Keratinocyte (primary cell): ENCODE measurements around the gene USP54. TPM values are rescaled to one million over a fixed set of nuclear protein-coding genes. Genes with fewer than 3 reads are reported as not detected.

Experiments
- DNase-seq: peaks from one replicate; pipeline ENCODE4 v3.0.0-alpha.2; 2011; ENCODE audit warnings: low read depth, missing footprints, low spot score
- FAIRE-seq: peaks from 2 replicates; lab custom pipeline; 2011; peaks lifted over from hg19 to GRCh38; lab: Jason Lieb, UNC
- H2AFZ ChIP-seq: 2 replicates; pipeline ENCODE4 v1.6.0; 2012; ENCODE audit warnings: low read length, control low read depth, inconsistent platforms; ENCODE audit not compliant: control insufficient read depth
- H3K27ac ChIP-seq: 2 replicates; pipeline ENCODE4 v1.5.1; 2011; ENCODE audit warnings: low read length; ENCODE audit not compliant: control insufficient read depth, insufficient read depth
- H3K27me3 ChIP-seq: 3 replicates; pipeline ENCODE4 v1.6.0; 2011; ENCODE audit warnings: low read length; ENCODE audit not compliant: control insufficient read depth, insufficient read depth; ENCODE audit errors: extremely low read depth
- H3K36me3 ChIP-seq, 2 experiments: 2 replicates in 1 of 2; 3 replicates in 1 of 2; pipeline ENCODE4 v1.5.1; 2011; ENCODE audit warnings: low read length in 2 of 2, mild to moderate bottlenecking in 1 of 2; ENCODE audit not compliant: control insufficient read depth in 2 of 2, insufficient read depth in 2 of 2; ENCODE audit errors: extremely low read depth in 1 of 2
- H3K4me1 ChIP-seq: 3 replicates; pipeline ENCODE4 v1.5.1; 2011; ENCODE audit warnings: low read length; ENCODE audit not compliant: control insufficient read depth, insufficient read depth; ENCODE audit errors: extremely low read depth
- H3K4me2 ChIP-seq: 3 replicates; pipeline ENCODE4 v1.6.0; 2011; ENCODE audit warnings: low read depth, low read length; ENCODE audit not compliant: control insufficient read depth, insufficient read depth; ENCODE audit errors: extremely low read depth
- H3K4me3 ChIP-seq, 3 experiments: fragments of 200-600 bp in 1 of 3; sonication (generic) in 1 of 3; 2 replicates in 2 of 3; 3 replicates in 1 of 3; pipeline ENCODE4 v1.5.1; 2011 to 2016; ENCODE audit warnings: low read length in 3 of 3, mild to moderate bottlenecking in 3 of 3, control low read depth in 2 of 3, inconsistent platforms in 1 of 3, low read depth in 1 of 3, mixed read lengths in 1 of 3, mixed run types in 1 of 3, moderate library complexity in 1 of 3; ENCODE audit not compliant: control insufficient read depth in 2 of 3, insufficient read depth in 2 of 3; ENCODE audit errors: extremely low read depth in 1 of 3
- H3K79me2 ChIP-seq: 2 replicates; pipeline ENCODE4 v1.6.0; 2012; ENCODE audit warnings: low read length; ENCODE audit not compliant: control insufficient read depth, insufficient read depth
- H3K9ac ChIP-seq: 3 replicates; pipeline ENCODE4 v1.6.0; 2011; ENCODE audit warnings: low read length; ENCODE audit not compliant: control insufficient read depth, insufficient read depth; ENCODE audit errors: extremely low read depth
- H3K9me1 ChIP-seq: 3 replicates; pipeline ENCODE4 v1.6.0; 2011; ENCODE audit warnings: low read length; ENCODE audit not compliant: control insufficient read depth, insufficient read depth; ENCODE audit errors: extremely low read depth
- H3K9me3 ChIP-seq: 2 replicates; pipeline ENCODE4 v1.5.1; 2012; ENCODE audit warnings: low read depth, low read length; ENCODE audit not compliant: control insufficient read depth
- H4K20me1 ChIP-seq: 3 replicates; pipeline ENCODE4 v1.6.0; 2011; ENCODE audit warnings: low read length; ENCODE audit not compliant: control insufficient read depth, insufficient read depth; ENCODE audit errors: extremely low read depth
- CTCF ChIP-seq, 3 experiments: IDR thresholded peaks in 1 of 3; conservative IDR thresholded peaks in 1 of 3; optimal IDR thresholded peaks in 1 of 3; 2 replicates in 2 of 3; 3 replicates in 1 of 3; pipeline versions ENCODE3 to v1.5.1; 2011; ENCODE audit warnings: low read length in 3 of 3, mild to moderate bottlenecking in 3 of 3, moderate library complexity in 2 of 3, control low read depth in 1 of 3, inconsistent platforms in 1 of 3; ENCODE audit not compliant: insufficient read depth in 2 of 3; ENCODE audit errors: extremely low read depth in 1 of 3
- EZH2 ChIP-seq: IDR thresholded peaks from one replicate; pipeline ENCODE4 v1.6.1; 2012; ENCODE audit warnings: inconsistent platforms, mild to moderate bottlenecking, low read length, moderate library complexity
- dilution Hi-C: fragments of 300-500 bp; cut with MboI; formaldehyde crosslinking; loops from one replicate; pipeline ENCODE4 v1.7.0; 2020; ENCODE audit warnings: low sequenced_read_pairs; ENCODE audit not compliant: extremely low pct_ligation_motif_present
- polyA plus RNA-seq, 5 experiments: library from polyadenylated mRNA; depleted of rRNA in 3 of 5; stranded (reverse) in 3 of 5; stranded (forward) in 1 of 5; unstranded in 1 of 5; fragments of >200 nt; gene quantifications; 1 replicate in 1 of 5; 2 replicates in 3 of 5; 3 replicates in 1 of 5; pipeline versions ENCODE4 v1.2.1 to v1.2.3, GENCODE V29; 2011 to 2012; ENCODE audit warnings: missing spikeins in 2 of 5, low read depth in 1 of 5, low replicate concordance in 1 of 5

Gene USP54
- polyA plus RNA-seq, 1 donor (not counting 4 experiments of a cell fraction or from before 2014, with no cell fraction given): 7.6 TPM

- FAIRE-seq (no peak), DNase-seq (no peak)
- no peaks in the 10 kb centered on the region for H3K36me3 ChIP-seq
- H3K9me1 ChIP-seq: no peaks in the 10 kb centered on the region
- no peak for TF ChIP-seq CTCF (optimal IDR thresholded peaks at IDR 0.05 in 1 of 3, IDR thresholded peaks at IDR 0.05 in 1 of 3, conservative IDR thresholded peaks at IDR 0.05 in 1 of 3; ENCODE audit: extremely low read depth in 1 of 3, insufficient read depth in 2 of 3, low read length in 3 of 3)
- no peak for TF ChIP-seq EZH2
- H3K27ac ChIP-seq: no peak overlapping the region
- no peaks in the 10 kb centered on the region for H3K4me1 ChIP-seq
- no peaks in the 10 kb centered on the region for H3K9me3 ChIP-seq
- no peak overlapping the region for H3K4me2 ChIP-seq
- no peaks in the 10 kb centered on the region for H3K79me2 ChIP-seq
- dilution Hi-C loops: no loop called here
- no peak overlapping the region for H2AFZ ChIP-seq
- no peaks in the 10 kb centered on the region for H4K20me1 ChIP-seq
- no peak overlapping the region for H3K9ac ChIP-seq
- H3K27me3 ChIP-seq: no peaks in the 10 kb centered on the region
- H3K4me3 ChIP-seq: no peak overlapping the region
These were observed 23.6 kb upstream of the USP54 start for GRCh38 chr10:73614720-73615119.

GRCh38 chr10:73609116-73609515 lies 18.0 kb upstream of the USP54 start:
- TF ChIP-seq CTCF (optimal IDR thresholded peaks at IDR 0.05 in 1 of 3, IDR thresholded peaks at IDR 0.05 in 1 of 3, conservative IDR thresholded peaks at IDR 0.05 in 1 of 3; ENCODE audit: extremely low read depth in 1 of 3, insufficient read depth in 2 of 3, low read length in 3 of 3): no peak
- no peak for TF ChIP-seq EZH2
- H2AFZ ChIP-seq: no peak overlapping the region
- dilution Hi-C loops: no loop called here

More at GRCh38 chr10:73609116-73609515, 18.0 kb upstream of the USP54 start:
- H3K9me3 ChIP-seq: no peaks in the 10 kb centered on the region
- H3K4me3 ChIP-seq: no peak overlapping the region
- no peaks in the 10 kb centered on the region for H4K20me1 ChIP-seq
- H3K9me1 ChIP-seq: no peaks in the 10 kb centered on the region
- no peaks in the 10 kb centered on the region for H3K4me1 ChIP-seq
- H3K9ac ChIP-seq: no peak overlapping the region
- no peak for FAIRE-seq
- H3K27ac ChIP-seq: no peak overlapping the region
- no peaks in the 10 kb centered on the region for H3K27me3 ChIP-seq
- no peaks in the 10 kb centered on the region for H3K36me3 ChIP-seq
- H3K4me2 ChIP-seq: no peak overlapping the region
- no peak for DNase-seq
- H3K79me2 ChIP-seq: no peaks in the 10 kb centered on the region
